Measurements from ENCODE around the gene SIRPA.

SIRPA gene

GRCh38 chr20:1890469-1891262 lies 4.5 kb upstream of the SIRPA start:
- DNase-seq = no peak

- DNase-seq = no peak
These were observed 3.7 kb upstream of the SIRPA start for GRCh38 chr20:1891263-1892118.

GRCh38 chr20:1892119-1892385 lies 3.2 kb upstream of the SIRPA start:
- DNase-seq = no peak

- no peak for DNase-seq
These were observed 1.3 kb upstream of the SIRPA start for GRCh38 chr20:1893721-1894470.

- DNase-seq = peak; percentile 33
These were observed 696 bp upstream of the SIRPA start for GRCh38 chr20:1894471-1894950.

GRCh38 chr20:1895674-1896483 lies 672 bp downstream of the SIRPA start:
- DNase-seq = no peak

GRCh38 chr20:1896484-1897258 lies 1.5 kb downstream of the SIRPA start:
- no peak for DNase-seq

- DNase-seq = no peak
These were observed 2.3 kb downstream of the SIRPA start for GRCh38 chr20:1897541-1897940.

GRCh38 chr20:1897965-1898464 lies 2.8 kb downstream of the SIRPA start:
- no peak for DNase-seq

GRCh38 chr20:1898482-1899240 lies 3.5 kb downstream of the SIRPA start:
- DNase-seq = no peak

GRCh38 chr20:1899241-1899525 lies 4.0 kb downstream of the SIRPA start:
- no peak for DNase-seq

GRCh38 chr20:1900321-1900801 lies 5.2 kb downstream of the SIRPA start:
- peak; percentile 81 for DNase-seq

GRCh38 chr20:1901704-1902103 lies 6.5 kb downstream of the SIRPA start:
- DNase-seq = no peak

- no peak for DNase-seq
These were observed 7.0 kb downstream of the SIRPA start for GRCh38 chr20:1902188-1902587.

GRCh38 chr20:1904135-1904534 lies 8.9 kb downstream of the SIRPA start:
- no peak for DNase-seq

GRCh38 chr20:1905009-1905408 lies 9.8 kb downstream of the SIRPA start:
- DNase-seq = no peak

- no peak for DNase-seq
These were observed 10.5 kb downstream of the SIRPA start for GRCh38 chr20:1905693-1906092.

GRCh38 chr20:1906361-1907051 lies 11.3 kb downstream of the SIRPA start:
- DNase-seq = no peak

GRCh38 chr20:1907586-1907985 lies 12.4 kb downstream of the SIRPA start:
- DNase-seq = no peak

- DNase-seq = no peak
These were observed 13.0 kb downstream of the SIRPA start for GRCh38 chr20:1908191-1908590.

All from DMS153 (cell line).